HEK293 (cell line): ENCODE data around the gene HYAL3.

ENCODE experiments used
- CTCF ChIA-PET: fragments of 350-600 bp; formaldehyde crosslinking; extraction: SDS; loops from one replicate; lab custom pipeline; 2021; ENCODE audit warnings: antibody characterized with exemption; lab: Yijun Ruan, JAX
- POLR2A ChIA-PET: fragments of 300-600 bp; formaldehyde crosslinking; extraction: SDS; loops from one replicate; lab custom pipeline; 2020; ENCODE audit warnings: antibody characterized with exemption, inconsistent platforms; lab: Yijun Ruan, JAX
- H3K27ac ChIP-seq: fragments of 200-500 bp; sonication (Bioruptor generic); 2 replicates; pipeline ENCODE4 v1.5.1; 2014; ENCODE audit warnings: low read depth, low read length, control low read depth, inconsistent platforms; ENCODE audit errors: extremely low read depth
- H3K36me3 ChIP-seq, 2 experiments: fragments of 200-500 bp in 1 of 2; sonication (Bioruptor generic) in 1 of 2; 1 replicate in 1 of 2; 2 replicates in 1 of 2; pipeline ENCODE4 v1.5.1; 2014 to 2017; ENCODE audit warnings: inconsistent platforms in 2 of 2, low read length in 2 of 2; ENCODE audit not compliant: control insufficient read depth in 2 of 2, insufficient read depth in 1 of 2
- H3K4me1 ChIP-seq: fragments of 200-500 bp; sonication (Bioruptor generic); 2 replicates; pipeline ENCODE4 v1.5.1; 2014; ENCODE audit warnings: mild to moderate bottlenecking, low read length, inconsistent platforms; ENCODE audit not compliant: control insufficient read depth, insufficient read depth
- H3K4me3 ChIP-seq: 2 replicates; pipeline ENCODE4 v1.5.1; 2011; ENCODE audit warnings: low read depth, mild to moderate bottlenecking, control low read depth, low read length, moderate library complexity
- H3K9me3 ChIP-seq: fragments of 200-500 bp; sonication (Bioruptor generic); 2 replicates; pipeline ENCODE4 v1.5.1; 2014; ENCODE audit warnings: low read depth, low read length, inconsistent platforms; ENCODE audit not compliant: control insufficient read depth, insufficient read depth
- EGR2 ChIP-seq: fragments of 450-650 bp; formaldehyde crosslinking; IDR thresholded peaks from 2 replicates; pipeline ENCODE4 v1.5.1; 2016; ENCODE audit warnings: low read depth, missing biosample characterization, missing genetic modification characterization
- FEZF1 ChIP-seq: fragments of 450-650 bp; formaldehyde crosslinking; IDR thresholded peaks from 2 replicates; pipeline ENCODE4 v1.5.1; 2016; ENCODE audit warnings: missing biosample characterization, missing genetic modification characterization
- GLIS2 ChIP-seq: fragments of 450-650 bp; formaldehyde crosslinking; IDR thresholded peaks from 2 replicates; pipeline ENCODE4 v1.5.1; 2016; ENCODE audit warnings: missing biosample characterization, missing genetic modification characterization
- KLF1 ChIP-seq: fragments of 450-650 bp; formaldehyde crosslinking; IDR thresholded peaks from 2 replicates; pipeline ENCODE4 v1.5.1; 2016; ENCODE audit warnings: missing biosample characterization, missing genetic modification characterization
- KLF9 ChIP-seq: fragments of 450-650 bp; formaldehyde crosslinking; IDR thresholded peaks from 2 replicates; pipeline ENCODE4 v1.5.1; 2016; ENCODE audit warnings: missing biosample characterization, missing genetic modification characterization, low read depth
- ZEB2 ChIP-seq: fragments of 450-650 bp; formaldehyde crosslinking; IDR thresholded peaks from 2 replicates; pipeline ENCODE4 v1.5.1; 2016; ENCODE audit warnings: missing biosample characterization, missing genetic modification characterization
- ZNF16 ChIP-seq: fragments of 450-650 bp; formaldehyde crosslinking; IDR thresholded peaks from 2 replicates; pipeline ENCODE4 v1.5.1; 2016; ENCODE audit warnings: low read depth, missing biosample characterization, missing genetic modification characterization
- ZNF2 ChIP-seq: fragments of 450-650 bp; formaldehyde crosslinking; IDR thresholded peaks from 2 replicates; pipeline ENCODE4 v1.5.1; 2016; ENCODE audit warnings: missing biosample characterization, missing genetic modification characterization
- ZNF341 ChIP-seq: fragments of 450-650 bp; formaldehyde crosslinking; IDR thresholded peaks from 2 replicates; pipeline ENCODE4; 2016; ENCODE audit warnings: low read depth, missing biosample characterization, missing genetic modification characterization
- ZNF529 ChIP-seq: fragments of 450-650 bp; formaldehyde crosslinking; IDR thresholded peaks from 2 replicates; pipeline ENCODE4 v1.5.1; 2017; ENCODE audit warnings: missing genetic modification characterization, missing biosample characterization; ENCODE audit not compliant: insufficient replicate concordance
- ZNF629 ChIP-seq: fragments of 450-650 bp; formaldehyde crosslinking; IDR thresholded peaks from 2 replicates; pipeline ENCODE4 v1.5.1; 2017; ENCODE audit warnings: missing biosample characterization, missing genetic modification characterization
- ZNF677 ChIP-seq: fragments of 450-650 bp; IDR thresholded peaks from 2 replicates; pipeline ENCODE4 v1.5.0; 2018; ENCODE audit warnings: missing biosample characterization, mild to moderate bottlenecking, missing genetic modification characterization, moderate library complexity
- TF ChIP-seq, protein P1 (sequence below): fragments of 450-650 bp; formaldehyde crosslinking; IDR thresholded peaks from 2 replicates; pipeline ENCODE4 v1.5.1; 2016; ENCODE audit warnings: missing biosample characterization, missing genetic modification characterization
- TF ChIP-seq, protein P2 (sequence below): fragments of 450-650 bp; formaldehyde crosslinking; IDR thresholded peaks from 2 replicates; pipeline ENCODE4 v1.5.1; 2016; ENCODE audit warnings: missing biosample characterization, missing genetic modification characterization, low read depth
- TF ChIP-seq, protein P3 (sequence below): fragments of 450-650 bp; formaldehyde crosslinking; IDR thresholded peaks from 2 replicates; pipeline ENCODE4 v1.5.1; 2017; ENCODE audit warnings: missing biosample characterization, missing genetic modification characterization
- TF ChIP-seq, protein P4 (sequence below): fragments of 450-650 bp; formaldehyde crosslinking; IDR thresholded peaks from 2 replicates; pipeline ENCODE4 v1.5.1; 2016; ENCODE audit warnings: missing biosample characterization, missing genetic modification characterization
- TF ChIP-seq, protein P5 (sequence below): fragments of 450-650 bp; formaldehyde crosslinking; IDR thresholded peaks from 2 replicates; pipeline ENCODE4 v1.5.1; 2016; ENCODE audit warnings: missing biosample characterization, missing genetic modification characterization

Gene HYAL3

DNA sequence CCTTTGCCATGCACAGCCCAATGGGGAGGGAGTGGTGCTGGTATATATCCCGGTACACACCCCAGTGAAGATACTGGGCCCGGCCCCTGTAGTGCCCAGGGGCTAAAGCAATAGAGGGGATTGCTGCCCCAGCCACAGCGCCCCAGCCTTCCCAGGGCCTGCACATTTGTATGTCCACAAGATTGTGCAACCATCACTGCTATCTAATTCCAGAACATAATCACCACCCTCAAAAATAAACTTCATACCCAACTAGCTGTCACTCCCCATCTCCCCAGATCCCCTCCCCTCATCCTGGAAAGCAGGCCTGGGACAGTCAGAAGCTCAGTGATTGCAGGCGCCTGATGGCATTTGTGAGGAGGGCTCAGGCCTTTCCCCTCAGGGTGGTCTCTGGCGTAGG lies 49.7 kb downstream of the HYAL3 start:
- POLR2A ChIA-PET, result interaction anchor here (1.2 kb wide), 1 partner anchor 22 kb away, joined by 3 read pairs; no protein-coding TSS in a partner anchor
- Histone ChIP-seq H3K27ac (no peak overlapping the region), H3K4me3 (no peak overlapping the region), H3K9me3 (no peaks in the 10 kb centered on the region), H3K36me3 (peaks cover 0 to 26% of the 10 kb centered on the region in 2 experiments; a peak in 2 of 3 replicates), H3K4me1 (0 out of 2 replicates have a peak, but pooled peaks cover 4% of the 10 kb centered on the region)
- no peak for TF ChIP-seq ZNF629 (tag by site-specific recombination)
- TF ChIP-seq ZNF529 (tag by site-specific recombination), result no peak
- no peak for TF ChIP-seq ZEB2
- TF ChIP-seq, protein P1, sequence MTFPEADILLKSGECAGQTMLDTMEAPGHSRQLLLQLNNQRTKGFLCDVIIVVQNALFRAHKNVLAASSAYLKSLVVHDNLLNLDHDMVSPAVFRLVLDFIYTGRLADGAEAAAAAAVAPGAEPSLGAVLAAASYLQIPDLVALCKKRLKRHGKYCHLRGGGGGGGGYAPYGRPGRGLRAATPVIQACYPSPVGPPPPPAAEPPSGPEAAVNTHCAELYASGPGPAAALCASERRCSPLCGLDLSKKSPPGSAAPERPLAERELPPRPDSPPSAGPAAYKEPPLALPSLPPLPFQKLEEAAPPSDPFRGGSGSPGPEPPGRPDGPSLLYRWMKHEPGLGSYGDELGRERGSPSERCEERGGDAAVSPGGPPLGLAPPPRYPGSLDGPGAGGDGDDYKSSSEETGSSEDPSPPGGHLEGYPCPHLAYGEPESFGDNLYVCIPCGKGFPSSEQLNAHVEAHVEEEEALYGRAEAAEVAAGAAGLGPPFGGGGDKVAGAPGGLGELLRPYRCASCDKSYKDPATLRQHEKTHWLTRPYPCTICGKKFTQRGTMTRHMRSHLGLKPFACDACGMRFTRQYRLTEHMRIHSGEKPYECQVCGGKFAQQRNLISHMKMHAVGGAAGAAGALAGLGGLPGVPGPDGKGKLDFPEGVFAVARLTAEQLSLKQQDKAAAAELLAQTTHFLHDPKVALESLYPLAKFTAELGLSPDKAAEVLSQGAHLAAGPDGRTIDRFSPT (tag by site-specific recombination), result no peak
- no peak for TF ChIP-seq FEZF1 (tag by site-specific recombination)
- CTCF ChIA-PET, result interaction anchor here (0.8 to 5.5 kb wide), 4 partner anchors 21 to 103 kb away, joined by 4 to 71 read pairs (median 4); partner anchors contain the start of gene GNAT1

DNA sequence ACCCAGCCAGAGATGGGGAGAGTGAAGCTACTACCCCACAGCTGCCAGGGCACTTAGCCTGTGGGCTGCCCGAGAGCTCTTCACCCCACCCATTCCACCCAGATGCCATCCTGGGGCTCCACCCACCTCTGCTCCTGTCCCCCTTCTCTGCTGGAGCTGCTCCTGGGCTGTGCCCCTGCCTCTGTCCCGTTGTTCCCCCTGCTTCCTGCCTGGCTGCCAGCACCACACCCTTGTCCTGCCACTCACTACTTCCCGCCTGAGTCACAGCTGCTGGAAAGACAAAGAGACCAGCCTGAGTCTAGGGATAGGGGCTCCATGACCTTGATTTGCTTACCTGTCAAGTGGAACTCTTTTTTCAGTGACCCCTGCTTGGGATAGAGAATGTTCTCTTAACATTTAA lies 50.8 kb downstream of the HYAL3 start:
- CTCF ChIA-PET, result interaction anchor here (0.6 to 5.5 kb wide), 10 partner anchors 11 to 119 kb away, joined by 3 to 71 read pairs (median 4); partner anchors contain the start of genes GNAI2 and GNAT1
- Histone ChIP-seq H3K4me1 (0 out of 2 replicates have a peak, but pooled peaks cover 4% of the 10 kb centered on the region), H3K27ac (no peak overlapping the region), H3K36me3 (peaks cover 0 to 21% of the 10 kb centered on the region in 2 experiments; a peak in 2 of 3 replicates), H3K4me3 (no peak overlapping the region), H3K9me3 (no peaks in the 10 kb centered on the region)
- TF ChIP-seq ZNF16 (tag by site-specific recombination), result no peak
- no peak for TF ChIP-seq ZNF341 (tag by site-specific recombination)
- no peak for TF ChIP-seq ZNF529 (tag by site-specific recombination)
- no peak for TF ChIP-seq ZNF2 (tag by site-specific recombination)
- TF ChIP-seq ZNF677 (tag by site-specific recombination), result no peak
- TF ChIP-seq, protein P2, sequence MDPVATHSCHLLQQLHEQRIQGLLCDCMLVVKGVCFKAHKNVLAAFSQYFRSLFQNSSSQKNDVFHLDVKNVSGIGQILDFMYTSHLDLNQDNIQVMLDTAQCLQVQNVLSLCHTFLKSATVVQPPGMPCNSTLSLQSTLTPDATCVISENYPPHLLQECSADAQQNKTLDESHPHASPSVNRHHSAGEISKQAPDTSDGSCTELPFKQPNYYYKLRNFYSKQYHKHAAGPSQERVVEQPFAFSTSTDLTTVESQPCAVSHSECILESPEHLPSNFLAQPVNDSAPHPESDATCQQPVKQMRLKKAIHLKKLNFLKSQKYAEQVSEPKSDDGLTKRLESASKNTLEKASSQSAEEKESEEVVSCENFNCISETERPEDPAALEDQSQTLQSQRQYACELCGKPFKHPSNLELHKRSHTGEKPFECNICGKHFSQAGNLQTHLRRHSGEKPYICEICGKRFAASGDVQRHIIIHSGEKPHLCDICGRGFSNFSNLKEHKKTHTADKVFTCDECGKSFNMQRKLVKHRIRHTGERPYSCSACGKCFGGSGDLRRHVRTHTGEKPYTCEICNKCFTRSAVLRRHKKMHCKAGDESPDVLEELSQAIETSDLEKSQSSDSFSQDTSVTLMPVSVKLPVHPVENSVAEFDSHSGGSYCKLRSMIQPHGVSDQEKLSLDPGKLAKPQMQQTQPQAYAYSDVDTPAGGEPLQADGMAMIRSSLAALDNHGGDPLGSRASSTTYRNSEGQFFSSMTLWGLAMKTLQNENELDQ (tag by site-specific recombination), result no peak
- peak; percentile 56 for TF ChIP-seq KLF1
- POLR2A ChIA-PET, result interaction anchor here (1.3 kb wide), 1 partner anchor 13 kb away, joined by 3 read pairs; the partner anchor contains the start of gene GNAI2

DNA sequence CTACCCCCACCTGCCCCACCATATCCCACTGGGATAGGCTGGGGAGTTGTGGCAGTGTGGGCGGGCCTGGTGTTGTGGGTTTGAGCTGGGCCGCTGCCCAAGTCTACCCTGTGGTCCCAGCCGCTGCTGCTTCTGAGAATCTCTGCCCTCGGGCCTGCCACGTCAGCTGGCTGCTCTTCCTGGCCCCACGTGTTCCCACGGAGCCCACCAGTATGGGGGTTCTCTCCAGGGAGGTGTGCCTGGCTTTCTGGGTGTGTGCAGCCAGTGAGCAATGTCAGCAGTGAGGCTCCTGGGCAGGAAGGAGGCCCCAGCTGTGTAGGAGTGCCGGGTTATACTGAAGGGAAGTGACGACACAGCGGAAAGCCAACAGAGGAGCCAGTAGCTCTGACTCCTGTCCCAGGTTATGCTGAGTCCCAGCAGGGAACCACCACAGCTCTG lies 52.7 kb downstream of the HYAL3 start:
- ChIA-PET POLR2A (interaction anchor here (0.6 to 1.8 kb wide), 5 partner anchors 11 to 46 kb away, joined by 3 to 17 read pairs (median 4); partner anchors contain the start of genes GNAI2 and IFRD2), CTCF (interaction anchor here (0.6 to 5.5 kb wide), 26 partner anchors 9 to 456 kb away, joined by 3 to 71 read pairs (median 5); partner anchors contain the start of genes GNAI2, GNAT1, IFRD2 and LSMEM2)
- Histone ChIP-seq H3K4me1 (0 out of 2 replicates have a peak, but pooled peaks cover 4% of the 10 kb centered on the region), H3K36me3 (peaks cover 0 to 8% of the 10 kb centered on the region in 2 experiments; a peak in 2 of 3 replicates), H3K4me3 (no peak overlapping the region), H3K27ac (peak overlapping the region; percentile 43), H3K9me3 (no peaks in the 10 kb centered on the region)
- TF ChIP-seq KLF9 (tag by site-specific recombination) (peak; percentile 34; the same call in 1 of the 2 replicates), GLIS2 (tag by site-specific recombination) (0 out of 2 replicates have a peak, but pooled peaks have one; percentile 44), EGR2 (tag by site-specific recombination) (peak; percentile 90)
- TF ChIP-seq, protein P3, sequence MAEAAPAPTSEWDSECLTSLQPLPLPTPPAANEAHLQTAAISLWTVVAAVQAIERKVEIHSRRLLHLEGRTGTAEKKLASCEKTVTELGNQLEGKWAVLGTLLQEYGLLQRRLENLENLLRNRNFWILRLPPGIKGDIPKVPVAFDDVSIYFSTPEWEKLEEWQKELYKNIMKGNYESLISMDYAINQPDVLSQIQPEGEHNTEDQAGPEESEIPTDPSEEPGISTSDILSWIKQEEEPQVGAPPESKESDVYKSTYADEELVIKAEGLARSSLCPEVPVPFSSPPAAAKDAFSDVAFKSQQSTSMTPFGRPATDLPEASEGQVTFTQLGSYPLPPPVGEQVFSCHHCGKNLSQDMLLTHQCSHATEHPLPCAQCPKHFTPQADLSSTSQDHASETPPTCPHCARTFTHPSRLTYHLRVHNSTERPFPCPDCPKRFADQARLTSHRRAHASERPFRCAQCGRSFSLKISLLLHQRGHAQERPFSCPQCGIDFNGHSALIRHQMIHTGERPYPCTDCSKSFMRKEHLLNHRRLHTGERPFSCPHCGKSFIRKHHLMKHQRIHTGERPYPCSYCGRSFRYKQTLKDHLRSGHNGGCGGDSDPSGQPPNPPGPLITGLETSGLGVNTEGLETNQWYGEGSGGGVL, result no peak
- TF ChIP-seq, protein P4, sequence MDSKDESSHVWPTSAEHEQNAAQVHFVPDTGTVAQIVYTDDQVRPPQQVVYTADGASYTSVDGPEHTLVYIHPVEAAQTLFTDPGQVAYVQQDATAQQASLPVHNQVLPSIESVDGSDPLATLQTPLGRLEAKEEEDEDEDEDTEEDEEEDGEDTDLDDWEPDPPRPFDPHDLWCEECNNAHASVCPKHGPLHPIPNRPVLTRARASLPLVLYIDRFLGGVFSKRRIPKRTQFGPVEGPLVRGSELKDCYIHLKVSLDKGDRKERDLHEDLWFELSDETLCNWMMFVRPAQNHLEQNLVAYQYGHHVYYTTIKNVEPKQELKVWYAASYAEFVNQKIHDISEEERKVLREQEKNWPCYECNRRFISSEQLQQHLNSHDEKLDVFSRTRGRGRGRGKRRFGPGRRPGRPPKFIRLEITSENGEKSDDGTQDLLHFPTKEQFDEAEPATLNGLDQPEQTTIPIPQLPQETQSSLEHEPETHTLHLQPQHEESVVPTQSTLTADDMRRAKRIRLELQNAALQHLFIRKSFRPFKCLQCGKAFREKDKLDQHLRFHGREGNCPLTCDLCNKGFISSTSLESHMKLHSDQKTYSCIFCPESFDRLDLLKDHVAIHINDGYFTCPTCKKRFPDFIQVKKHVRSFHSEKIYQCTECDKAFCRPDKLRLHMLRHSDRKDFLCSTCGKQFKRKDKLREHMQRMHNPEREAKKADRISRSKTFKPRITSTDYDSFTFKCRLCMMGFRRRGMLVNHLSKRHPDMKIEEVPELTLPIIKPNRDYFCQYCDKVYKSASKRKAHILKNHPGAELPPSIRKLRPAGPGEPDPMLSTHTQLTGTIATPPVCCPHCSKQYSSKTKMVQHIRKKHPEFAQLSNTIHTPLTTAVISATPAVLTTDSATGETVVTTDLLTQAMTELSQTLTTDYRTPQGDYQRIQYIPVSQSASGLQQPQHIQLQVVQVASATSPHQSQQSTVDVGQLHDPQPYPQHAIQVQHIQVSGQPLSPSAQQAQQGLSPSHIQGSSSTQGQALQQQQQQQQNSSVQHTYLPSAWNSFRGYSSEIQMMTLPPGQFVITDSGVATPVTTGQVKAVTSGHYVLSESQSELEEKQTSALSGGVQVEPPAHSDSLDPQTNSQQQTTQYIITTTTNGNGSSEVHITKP, result peak; percentile 23; the same call in 1 of the 2 replicates
- TF ChIP-seq, protein P5, sequence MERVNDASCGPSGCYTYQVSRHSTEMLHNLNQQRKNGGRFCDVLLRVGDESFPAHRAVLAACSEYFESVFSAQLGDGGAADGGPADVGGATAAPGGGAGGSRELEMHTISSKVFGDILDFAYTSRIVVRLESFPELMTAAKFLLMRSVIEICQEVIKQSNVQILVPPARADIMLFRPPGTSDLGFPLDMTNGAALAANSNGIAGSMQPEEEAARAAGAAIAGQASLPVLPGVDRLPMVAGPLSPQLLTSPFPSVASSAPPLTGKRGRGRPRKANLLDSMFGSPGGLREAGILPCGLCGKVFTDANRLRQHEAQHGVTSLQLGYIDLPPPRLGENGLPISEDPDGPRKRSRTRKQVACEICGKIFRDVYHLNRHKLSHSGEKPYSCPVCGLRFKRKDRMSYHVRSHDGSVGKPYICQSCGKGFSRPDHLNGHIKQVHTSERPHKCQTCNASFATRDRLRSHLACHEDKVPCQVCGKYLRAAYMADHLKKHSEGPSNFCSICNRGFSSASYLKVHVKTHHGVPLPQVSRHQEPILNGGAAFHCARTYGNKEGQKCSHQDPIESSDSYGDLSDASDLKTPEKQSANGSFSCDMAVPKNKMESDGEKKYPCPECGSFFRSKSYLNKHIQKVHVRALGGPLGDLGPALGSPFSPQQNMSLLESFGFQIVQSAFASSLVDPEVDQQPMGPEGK (tag by site-specific recombination), result 0 out of 2 replicates have a peak, but pooled peaks have one; percentile 4
